Panc1 (cell line): ENCODE results near the gene RFX7. TPM values are rescaled to one million over a fixed set of nuclear protein-coding genes. Genes with fewer than 3 reads are reported as not detected.

Experiments
- ATAC-seq: fragments of 200-7000 bp; cut with Tn5 transposase; 2 replicates; pipeline ENCODE4 v1.9.1; 2020; ENCODE audit warnings: mild to moderate bottlenecking, moderate library complexity
- Bru-seq: library from RNA; stranded (reverse); fragments of 400-500 nt; gene quantifications from one replicate; lab custom pipeline; 2021; lab: Mats Ljungman, UMichigan
- BruChase-seq, 2 experiments: library from RNA; stranded (reverse); fragments of 400-500 nt; gene quantifications; one replicate each; lab custom pipeline; 2021; lab: Mats Ljungman, UMichigan
- BruUV-seq: library from RNA; stranded (reverse); fragments of 400-500 nt; replicated peaks from 2 replicates; lab custom pipeline; 2021; lab: Mats Ljungman, UMichigan
- CTCF ChIA-PET: fragments of 300-600 bp; sonication (Branson Sonifier 250); formaldehyde crosslinking; loops from one replicate; lab custom pipeline; 2022; ENCODE audit warnings: antibody characterized with exemption; lab: Charles Lee
- POLR2A ChIA-PET: fragments of 300-600 bp; sonication (Branson Sonifier 250); formaldehyde crosslinking; loops from one replicate; lab custom pipeline; 2022; ENCODE audit warnings: antibody characterized with exemption; lab: Charles Lee
- DNase-seq: peaks from one replicate; pipeline ENCODE4 v3.0.0-alpha.2; 2010; ENCODE audit warnings: low read depth, low spot score
- H3K27ac ChIP-seq: 2 replicates; pipeline ENCODE4 v1.5.1; 2011; ENCODE audit warnings: mild to moderate bottlenecking, low read length, inconsistent platforms
- H3K27me3 ChIP-seq: fragments of 200-500 bp; sonication (Bioruptor generic); 2 replicates; pipeline ENCODE4 v1.6.0; 2014; ENCODE audit warnings: low read length, inconsistent platforms; ENCODE audit not compliant: control insufficient read depth, insufficient read depth
- H3K36me3 ChIP-seq: fragments of 200-500 bp; sonication (Bioruptor generic); 2 replicates; pipeline ENCODE4 v1.5.1; 2014; ENCODE audit warnings: inconsistent platforms, mild to moderate bottlenecking, low read length, moderate library complexity; ENCODE audit not compliant: control insufficient read depth, insufficient read depth
- H3K4me1 ChIP-seq: 2 replicates; pipeline ENCODE4 v1.5.1; 2011; ENCODE audit warnings: inconsistent platforms, mild to moderate bottlenecking, low read length, moderate library complexity; ENCODE audit not compliant: control insufficient read depth, insufficient read depth
- H3K4me3 ChIP-seq, 2 experiments: 2 replicates each; pipeline ENCODE4 v1.5.1; 2011 to 2012; ENCODE audit warnings: low read depth in 2 of 2, low read length in 2 of 2, mild to moderate bottlenecking in 2 of 2, inconsistent platforms in 1 of 2, moderate library complexity in 1 of 2
- H3K9me3 ChIP-seq: fragments of 200-500 bp; sonication (Bioruptor generic); 2 replicates; pipeline ENCODE4 v1.5.1; 2014; ENCODE audit warnings: low read depth, mild to moderate bottlenecking, inconsistent platforms, low read length, moderate library complexity; ENCODE audit not compliant: control insufficient read depth, insufficient read depth
- POLR2AphosphoS5 ChIP-seq: IDR thresholded peaks from 2 replicates; pipeline ENCODE4 v1.6.1; 2012; ENCODE audit warnings: mild to moderate bottlenecking, low read depth, low read length, moderate library complexity
- SIN3A ChIP-seq: IDR thresholded peaks from 2 replicates; pipeline ENCODE4 v1.6.1; 2012; ENCODE audit warnings: low read depth, mild to moderate bottlenecking, low read length, moderate library complexity, borderline replicate concordance; ENCODE audit not compliant: insufficient read depth
- TCF7L2 ChIP-seq: IDR thresholded peaks from 2 replicates; pipeline ENCODE4 v1.6.1; 2011; ENCODE audit warnings: mild to moderate bottlenecking, low read depth, low read length, inconsistent platforms
- in situ Hi-C: cut with HindIII; loops from 2 replicates; pipeline ENCODE4 v1.10.0; 2016; ENCODE audit warnings: low sequenced_read_pairs, low pct_unique_long_range_greater_than_20kb
- intact Hi-C: fragments of 100-400 bp; cut with micrococcal nuclease; formaldehyde crosslinking; loops from one replicate; pipeline ENCODE4 v1.10.0; 2022; ENCODE audit not compliant: unreplicated experiment
- long read RNA-seq: library from polyadenylated mRNA; unstranded; transcript quantifications from one replicate; pipeline ENCODE4 v2.0.0, GENCODE V29; 2021; ENCODE audit not compliant: unreplicated experiment
- polyA plus RNA-seq: library from polyadenylated mRNA; unstranded; fragments of >200 nt; gene quantifications from one replicate; pipeline ENCODE4 v1.2.1, GENCODE V29; 2012; ENCODE audit warnings: missing spikeins; ENCODE audit not compliant: insufficient read length
- total RNA-seq: library from RNA; stranded (reverse); gene quantifications from one replicate; pipeline ENCODE4 v1.2.1, GENCODE V29; 2021; ENCODE audit not compliant: unreplicated experiment
- TF ChIP-seq, protein P1 (sequence below): fragments of 450-650 bp; IDR thresholded peaks from 2 replicates; pipeline ENCODE4 v1.5.1; 2017; ENCODE audit warnings: mild to moderate bottlenecking
- TF ChIP-seq, protein P2 (sequence below), 2 experiments: IDR thresholded peaks; 2 replicates each; pipeline ENCODE4 v1.6.1; 2011 to 2012; ENCODE audit warnings: low read depth in 2 of 2, control low read depth in 1 of 2, low read length in 1 of 2, mild to moderate bottlenecking in 1 of 2, moderate library complexity in 1 of 2; ENCODE audit not compliant: insufficient read depth in 1 of 2

RFX7 gene
- total RNA-seq, result 24.2 TPM
- 8.5 TPM for polyA plus RNA-seq
- percentile 91 among the genes with signal in this experiment for Bru-seq, nascent RNA
- percentile 84 among the genes with signal in this experiment for BruChase-seq, experiment 1, labeled RNA remaining after a 2-hour chase
- percentile 73 among the genes with signal in this experiment for BruChase-seq, experiment 2, labeled RNA remaining after a 6-hour chase
- long read RNA-seq, partial matches to known transcripts, result 0 of 11 reads
- long read RNA-seq, other reads (novel, unspliced or antisense), result 11 of 11 reads

DNA sequence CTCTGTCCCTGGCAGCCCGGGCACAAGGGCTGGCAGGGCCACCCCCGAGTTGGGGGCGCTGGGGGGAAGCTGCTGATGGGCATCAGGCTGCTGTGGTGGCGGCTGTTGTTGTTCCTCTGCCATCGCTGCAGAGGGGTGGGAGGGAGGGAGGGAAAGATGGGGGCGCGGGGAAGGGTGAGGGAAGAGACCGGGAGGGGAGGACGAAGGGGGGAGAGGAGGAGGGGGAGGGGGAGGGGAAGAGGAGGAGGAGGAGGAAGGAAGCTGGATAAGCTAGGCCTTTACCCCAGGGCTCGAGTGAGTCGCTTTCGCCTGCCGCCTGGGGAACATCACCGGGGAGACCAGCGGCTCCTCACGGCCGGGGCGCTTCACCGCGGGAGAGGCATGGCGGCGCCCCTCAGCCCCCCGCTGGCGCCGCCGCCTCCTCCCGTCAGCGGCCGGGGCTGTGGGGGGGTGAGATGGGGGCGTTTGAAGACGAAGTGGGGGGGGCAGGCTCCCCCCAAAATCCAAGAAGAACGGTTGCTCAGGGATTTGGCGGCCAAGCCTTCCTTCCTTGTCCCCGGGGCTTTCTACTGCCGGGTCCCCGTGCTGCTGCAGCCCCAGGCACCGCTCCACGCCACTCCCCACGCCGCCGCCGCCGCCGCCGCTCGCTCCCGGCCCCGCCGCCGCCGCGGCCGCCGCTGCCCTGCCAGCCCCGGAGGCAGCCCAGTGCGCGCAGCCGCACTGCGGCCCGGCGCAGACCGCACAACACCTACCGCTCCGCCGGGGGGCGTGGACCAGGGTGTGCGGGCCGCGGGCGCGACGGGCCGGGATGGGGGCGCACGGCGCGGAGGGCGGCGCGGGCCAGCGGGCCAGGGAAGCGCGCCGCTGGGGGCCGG, at the start of gene RFX7:
TSS of gene RFX7 (minus strand) at position 717 of the 875 bp plus-strand sequence. CDS start at position 123, 594 bp downstream.
- H3K4me1 ChIP-seq, result peaks cover 12% of the 10 kb centered on the region
- no peaks in the 10 kb centered on the region; the same call in 1 of the 2 replicates for H3K36me3 ChIP-seq
- no peaks in the 10 kb centered on the region for H3K9me3 ChIP-seq
- intact Hi-C loops (loop anchor here (10.0 kb wide), 2 partner anchors 139 to 249 kb away; partner anchors contain the start of gene NEDD4), in situ Hi-C loops (no loop called here)
- TF ChIP-seq POLR2AphosphoS5 (no peak; the same call in 1 of the 2 replicates), TCF7L2 (no peak), SIN3A (0 out of 2 replicates have a peak, but pooled peaks have one; percentile 34)
- TF ChIP-seq, protein P1, sequence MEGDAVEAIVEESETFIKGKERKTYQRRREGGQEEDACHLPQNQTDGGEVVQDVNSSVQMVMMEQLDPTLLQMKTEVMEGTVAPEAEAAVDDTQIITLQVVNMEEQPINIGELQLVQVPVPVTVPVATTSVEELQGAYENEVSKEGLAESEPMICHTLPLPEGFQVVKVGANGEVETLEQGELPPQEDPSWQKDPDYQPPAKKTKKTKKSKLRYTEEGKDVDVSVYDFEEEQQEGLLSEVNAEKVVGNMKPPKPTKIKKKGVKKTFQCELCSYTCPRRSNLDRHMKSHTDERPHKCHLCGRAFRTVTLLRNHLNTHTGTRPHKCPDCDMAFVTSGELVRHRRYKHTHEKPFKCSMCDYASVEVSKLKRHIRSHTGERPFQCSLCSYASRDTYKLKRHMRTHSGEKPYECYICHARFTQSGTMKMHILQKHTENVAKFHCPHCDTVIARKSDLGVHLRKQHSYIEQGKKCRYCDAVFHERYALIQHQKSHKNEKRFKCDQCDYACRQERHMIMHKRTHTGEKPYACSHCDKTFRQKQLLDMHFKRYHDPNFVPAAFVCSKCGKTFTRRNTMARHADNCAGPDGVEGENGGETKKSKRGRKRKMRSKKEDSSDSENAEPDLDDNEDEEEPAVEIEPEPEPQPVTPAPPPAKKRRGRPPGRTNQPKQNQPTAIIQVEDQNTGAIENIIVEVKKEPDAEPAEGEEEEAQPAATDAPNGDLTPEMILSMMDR, result peak; percentile 25
- TF ChIP-seq, protein P2, sequence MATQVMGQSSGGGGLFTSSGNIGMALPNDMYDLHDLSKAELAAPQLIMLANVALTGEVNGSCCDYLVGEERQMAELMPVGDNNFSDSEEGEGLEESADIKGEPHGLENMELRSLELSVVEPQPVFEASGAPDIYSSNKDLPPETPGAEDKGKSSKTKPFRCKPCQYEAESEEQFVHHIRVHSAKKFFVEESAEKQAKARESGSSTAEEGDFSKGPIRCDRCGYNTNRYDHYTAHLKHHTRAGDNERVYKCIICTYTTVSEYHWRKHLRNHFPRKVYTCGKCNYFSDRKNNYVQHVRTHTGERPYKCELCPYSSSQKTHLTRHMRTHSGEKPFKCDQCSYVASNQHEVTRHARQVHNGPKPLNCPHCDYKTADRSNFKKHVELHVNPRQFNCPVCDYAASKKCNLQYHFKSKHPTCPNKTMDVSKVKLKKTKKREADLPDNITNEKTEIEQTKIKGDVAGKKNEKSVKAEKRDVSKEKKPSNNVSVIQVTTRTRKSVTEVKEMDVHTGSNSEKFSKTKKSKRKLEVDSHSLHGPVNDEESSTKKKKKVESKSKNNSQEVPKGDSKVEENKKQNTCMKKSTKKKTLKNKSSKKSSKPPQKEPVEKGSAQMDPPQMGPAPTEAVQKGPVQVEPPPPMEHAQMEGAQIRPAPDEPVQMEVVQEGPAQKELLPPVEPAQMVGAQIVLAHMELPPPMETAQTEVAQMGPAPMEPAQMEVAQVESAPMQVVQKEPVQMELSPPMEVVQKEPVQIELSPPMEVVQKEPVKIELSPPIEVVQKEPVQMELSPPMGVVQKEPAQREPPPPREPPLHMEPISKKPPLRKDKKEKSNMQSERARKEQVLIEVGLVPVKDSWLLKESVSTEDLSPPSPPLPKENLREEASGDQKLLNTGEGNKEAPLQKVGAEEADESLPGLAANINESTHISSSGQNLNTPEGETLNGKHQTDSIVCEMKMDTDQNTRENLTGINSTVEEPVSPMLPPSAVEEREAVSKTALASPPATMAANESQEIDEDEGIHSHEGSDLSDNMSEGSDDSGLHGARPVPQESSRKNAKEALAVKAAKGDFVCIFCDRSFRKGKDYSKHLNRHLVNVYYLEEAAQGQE (IDR thresholded peaks at IDR 0.05; ENCODE audit: insufficient read depth in 1 of 2, low read depth in 2 of 2, low read length in 1 of 2), result no peak
- no peaks in the 10 kb centered on the region for H3K27me3 ChIP-seq
- BruUV-seq, result no TSS peak
- DNase-seq, result no peak
- peak; percentile 88 for ATAC-seq
- peak within 1 kb of the TSS; percentile 58 to 87 for H3K4me3 ChIP-seq
- peak within 1 kb of the TSS; percentile 95 for H3K27ac ChIP-seq
- CTCF ChIA-PET, result no interaction called here
- POLR2A ChIA-PET, result no interaction called here

- ATAC-seq (no peak), DNase-seq (no peak)
- ChIA-PET CTCF (no interaction called here), POLR2A (no interaction called here)
- TF ChIP-seq SIN3A, result no peak
- TF ChIP-seq, protein P1, result no peak
- TF ChIP-seq TCF7L2, result no peak
- TF ChIP-seq, protein P2 (IDR thresholded peaks at IDR 0.05; ENCODE audit: insufficient read depth in 1 of 2, low read depth in 2 of 2, low read length in 1 of 2), result no peak
- no peak for TF ChIP-seq POLR2AphosphoS5
- no TSS peak for BruUV-seq
- H3K36me3 ChIP-seq, result no peaks in the 10 kb centered on the region
- no peak overlapping the region for H3K27ac ChIP-seq
- H3K4me3 ChIP-seq, result no peak overlapping the region
- H3K27me3 ChIP-seq, result no peaks in the 10 kb centered on the region
- no peaks in the 10 kb centered on the region for H3K9me3 ChIP-seq
- no peaks in the 10 kb centered on the region for H3K4me1 ChIP-seq
- intact Hi-C loops (no loop called here), in situ Hi-C loops (no loop called here)
These were observed 49.1 kb upstream of the RFX7 start for GRCh38 chr15:56292546-56293316.
